Prostate gland (tissue), 2 donors: ENCODE data around the gene ZFR. TPM values are rescaled to one million over a fixed set of nuclear protein-coding genes. Genes with fewer than 3 reads are reported as not detected.

Experiments used
- DNase-seq: peaks from one replicate; pipeline ENCODE4 v3.0.0-alpha.2; 2019; ENCODE audit warnings: low spot score
- H3K27ac ChIP-seq, 2 donors: fragments of 200-600 bp; sonication (generic); 2 replicates each; pipeline ENCODE4 v1.5.1; 2017 to 2019
- H3K27me3 ChIP-seq: fragments of 200-600 bp; sonication (generic); replicated peaks from 2 replicates; pipeline ENCODE4 v1.5.1; 2019; ENCODE audit not compliant: insufficient read depth
- H3K36me3 ChIP-seq, 2 donors: fragments of 200-600 bp; sonication (generic); 1 replicate in 1 of 2; 2 replicates in 1 of 2; pipeline versions ENCODE4 v1.5.1 to v1.8.1; 2017 to 2019
- H3K4me1 ChIP-seq: fragments of 200-600 bp; sonication (generic); replicated peaks from 2 replicates; pipeline ENCODE4 v1.5.1; 2019
- H3K4me3 ChIP-seq, 2 donors: fragments of 200-600 bp; sonication (generic); 2 replicates each; pipeline ENCODE4 v1.5.1; 2017 to 2019
- H3K9me3 ChIP-seq: fragments of 200-600 bp; sonication (generic); 2 replicates; pipeline ENCODE4 v1.5.1; 2017
- CTCF ChIP-seq, 4 experiments: fragments of 200-600 bp in 2 of 4; fragments of 450-650 bp in 2 of 4; sonication (generic) in 2 of 4; IDR thresholded peaks; 1 replicate in 3 of 4; 2 replicates in 1 of 4; pipeline ENCODE4 v1.5.1; 2016 to 2019; ENCODE audit warnings: antibody characterized with exemption in 4 of 4, mild to moderate bottlenecking in 2 of 4, moderate library complexity in 2 of 4
- POLR2A ChIP-seq: fragments of 450-650 bp; IDR thresholded peaks from one replicate; pipeline ENCODE4 v1.6.1; 2016; ENCODE audit warnings: antibody characterized with exemption, mild to moderate bottlenecking
- POLR2AphosphoS5 ChIP-seq: sonication (generic); formaldehyde crosslinking; IDR thresholded peaks from one replicate; pipeline ENCODE4 v1.6.1; 2017; ENCODE audit warnings: antibody characterized with exemption
- WGBS: methylation state at CpG from one replicate; pipeline ENCODE4 v1.1.5; 2018; 5-methylcytosine and 5-hydroxymethylcytosine counted together
- intact Hi-C: fragments of 100-400 bp; cut with DNase I; formaldehyde crosslinking; loops from one replicate; pipeline ENCODE4 v1.14.2; 2022
- total RNA-seq, 2 donors: library from RNA; depleted of rRNA; stranded (reverse); fragments of >200 nt; gene quantifications; one replicate each; pipeline ENCODE4 v1.1.0, GENCODE V29; 2016

Gene ZFR
- total RNA-seq, 2 donors from 2014 or later = 69.0 to 73.7 TPM

GRCh38 chr5:32346869-32347268 is 97.7 kb downstream of the ZFR start:
- intact Hi-C loops = no loop called here
- H3K4me3 ChIP-seq = no peak overlapping the region
- H3K4me1 ChIP-seq = no peaks in the 10 kb centered on the region
- H3K27ac ChIP-seq = no peak overlapping the region
- no peaks in the 10 kb centered on the region for H3K36me3 ChIP-seq
- TF ChIP-seq POLR2AphosphoS5 (no peak), POLR2A (no peak), CTCF (IDR thresholded peaks at IDR 0.05) (no peak)
- H3K27me3 ChIP-seq = no peaks in the 10 kb centered on the region
- no peak for DNase-seq
- WGBS = 92% methylated on average over 2 of the region's 2 CpGs
- H3K9me3 ChIP-seq = no peaks in the 10 kb centered on the region

GRCh38 chr5:32343058-32343672 is 101.4 kb downstream of the ZFR start:
- no peaks in the 10 kb centered on the region for H3K4me1 ChIP-seq
- 95% methylated on average over 2 of the region's 2 CpGs for WGBS
- no peak overlapping the region for H3K4me3 ChIP-seq
- H3K27ac ChIP-seq = no peak overlapping the region
- no peak for DNase-seq
- no peaks in the 10 kb centered on the region for H3K36me3 ChIP-seq
- no peaks in the 10 kb centered on the region for H3K27me3 ChIP-seq
- intact Hi-C loops = no loop called here
- peaks cover 6% of the 10 kb centered on the region for H3K9me3 ChIP-seq
- no peak for TF ChIP-seq CTCF (IDR thresholded peaks at IDR 0.05)
- no peak for TF ChIP-seq POLR2A
- TF ChIP-seq POLR2AphosphoS5 = no peak

- Histone ChIP-seq H3K4me3 (no peak overlapping the region), H3K4me1 (no peaks in the 10 kb centered on the region), H3K27me3 (no peaks in the 10 kb centered on the region), H3K9me3 (peaks cover 6% of the 10 kb centered on the region), H3K36me3 (no peaks in the 10 kb centered on the region), H3K27ac (no peak overlapping the region)
- 52% methylated on average over 4 of the region's 4 CpGs for WGBS
- intact Hi-C loops = no loop called here
- DNase-seq = no peak
- TF ChIP-seq POLR2AphosphoS5 (no peak), POLR2A (no peak), CTCF (IDR thresholded peaks at IDR 0.05) (no peak)
Observed at GRCh38 chr5:32342656-32343055, 101.9 kb downstream of the ZFR start.

- H3K4me3 ChIP-seq = no peak overlapping the region
- H3K9me3 ChIP-seq = peaks cover 6% of the 10 kb centered on the region
- no peak for TF ChIP-seq POLR2A
- TF ChIP-seq POLR2AphosphoS5 = no peak
- TF ChIP-seq CTCF (IDR thresholded peaks at IDR 0.05) = no peak
- intact Hi-C loops = no loop called here
- 96% methylated on average over 4 of the region's 4 CpGs for WGBS
- H3K4me1 ChIP-seq = no peaks in the 10 kb centered on the region
- no peak for DNase-seq
- no peak overlapping the region for H3K27ac ChIP-seq
- H3K27me3 ChIP-seq = no peaks in the 10 kb centered on the region
- no peaks in the 10 kb centered on the region for H3K36me3 ChIP-seq
Observed at GRCh38 chr5:32339878-32340277, 104.7 kb downstream of the ZFR start.

- intact Hi-C loops = no loop called here
- Histone ChIP-seq H3K36me3 (no peaks in the 10 kb centered on the region), H3K4me3 (no peak overlapping the region), H3K27ac (no peak overlapping the region), H3K9me3 (peaks cover 6% of the 10 kb centered on the region), H3K4me1 (no peaks in the 10 kb centered on the region), H3K27me3 (no peaks in the 10 kb centered on the region)
- 78% methylated on average over 2 of the region's 2 CpGs for WGBS
- no peak for DNase-seq
- no peak for TF ChIP-seq POLR2AphosphoS5
- no peak for TF ChIP-seq CTCF (IDR thresholded peaks at IDR 0.05)
- no peak for TF ChIP-seq POLR2A
Observed at GRCh38 chr5:32339198-32339597, 105.3 kb downstream of the ZFR start.
